ENCODE results near the gene FOXD2.

The FOXD2 gene

DNA sequence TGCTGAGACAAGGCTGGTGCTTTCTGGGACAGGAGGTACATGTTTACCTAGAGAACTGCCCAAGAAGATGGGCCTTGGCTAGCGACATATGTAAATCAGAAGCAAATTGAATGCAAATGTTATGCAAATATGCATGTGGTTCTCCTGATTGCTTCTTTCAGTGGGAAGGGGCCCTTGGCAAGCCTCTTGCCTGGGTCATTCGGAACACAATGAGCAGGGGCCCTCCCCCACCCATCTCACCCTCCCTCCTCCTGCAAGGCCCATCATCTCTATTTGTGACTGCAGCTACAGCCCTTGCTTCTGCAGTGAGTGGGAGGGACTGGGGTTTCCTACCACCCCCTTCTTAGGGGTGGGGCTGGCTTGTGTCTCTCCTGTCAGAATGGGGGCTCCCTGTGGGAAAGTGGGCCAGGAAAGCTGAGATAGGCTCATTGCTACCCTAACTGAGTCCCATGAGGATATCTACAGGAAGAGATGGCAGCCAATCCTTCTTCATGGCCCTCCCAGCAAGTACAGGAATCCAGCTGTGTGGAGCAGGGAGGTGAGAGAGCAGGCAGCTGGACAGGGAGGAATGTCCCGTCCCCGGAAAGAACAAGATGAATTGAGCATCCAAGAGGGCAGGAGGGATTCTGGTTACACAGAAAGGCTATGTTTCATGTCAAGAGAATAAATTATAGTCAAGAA, 31.0 kb downstream of the FOXD2 start:
- DNase-seq (ENCODE audit: low spot score): no peak

DNA sequence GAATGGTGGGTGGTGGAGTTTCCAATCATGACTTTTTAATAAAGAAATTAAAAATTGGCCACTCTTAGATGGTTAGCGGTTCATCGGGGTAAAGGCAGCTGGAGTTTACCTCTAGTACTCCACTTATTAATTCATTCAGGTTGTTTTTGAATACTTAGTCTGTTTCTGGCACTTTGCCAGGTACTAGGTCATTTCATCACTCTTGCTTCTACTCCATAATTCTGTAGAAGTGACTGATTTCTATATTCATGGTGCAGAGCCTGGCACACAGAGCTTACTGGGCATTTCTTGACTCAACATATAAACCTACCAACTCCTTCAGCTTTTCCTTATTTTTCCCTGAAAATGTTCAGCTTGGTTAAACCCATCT, 31.5 kb downstream of the FOXD2 start:
- no peak for DNase-seq (ENCODE audit: low spot score)

DNA sequence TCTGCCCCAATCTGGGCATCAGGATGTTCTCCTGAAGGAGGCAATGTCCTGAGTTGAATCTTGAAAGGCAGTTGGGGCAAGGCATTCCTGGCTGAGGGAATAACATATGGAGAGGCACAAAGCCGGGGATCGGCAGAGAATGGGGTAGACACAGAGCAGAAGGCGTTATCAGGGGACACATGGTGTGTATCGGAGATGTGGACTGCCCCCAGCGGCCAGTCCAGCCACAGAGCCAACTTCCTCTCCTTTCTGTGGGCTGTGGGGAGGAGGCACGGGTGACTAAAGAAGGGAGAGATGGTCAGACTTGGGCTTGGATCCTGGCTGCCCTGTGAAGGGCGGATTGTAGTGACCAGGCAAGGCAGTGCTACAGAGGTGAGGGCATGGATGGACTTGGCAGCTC, 32.1 kb downstream of the FOXD2 start:
- no peak for DNase-seq (ENCODE audit: low spot score)

DNA sequence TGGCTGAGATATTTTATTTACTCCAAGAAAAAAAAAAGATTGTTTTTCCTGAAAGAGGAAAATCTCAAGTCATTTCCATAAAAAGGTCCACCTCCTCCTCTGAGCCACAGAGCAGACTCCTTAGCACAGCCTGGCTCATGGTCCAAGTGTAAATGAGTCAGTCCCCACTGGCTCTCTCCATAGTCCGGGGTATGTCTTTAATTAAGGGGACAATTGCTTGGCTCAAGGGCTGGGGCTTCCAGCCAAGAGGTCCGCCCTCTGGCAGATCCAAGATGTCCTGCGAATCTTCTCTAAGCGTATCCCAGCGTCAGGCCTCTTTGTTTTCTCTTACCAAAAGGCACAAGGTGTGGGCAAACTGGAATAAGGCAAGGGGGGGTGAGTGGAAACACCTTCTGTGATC, 33.3 kb downstream of the FOXD2 start:
- DNase-seq (ENCODE audit: low spot score): no peak

DNA sequence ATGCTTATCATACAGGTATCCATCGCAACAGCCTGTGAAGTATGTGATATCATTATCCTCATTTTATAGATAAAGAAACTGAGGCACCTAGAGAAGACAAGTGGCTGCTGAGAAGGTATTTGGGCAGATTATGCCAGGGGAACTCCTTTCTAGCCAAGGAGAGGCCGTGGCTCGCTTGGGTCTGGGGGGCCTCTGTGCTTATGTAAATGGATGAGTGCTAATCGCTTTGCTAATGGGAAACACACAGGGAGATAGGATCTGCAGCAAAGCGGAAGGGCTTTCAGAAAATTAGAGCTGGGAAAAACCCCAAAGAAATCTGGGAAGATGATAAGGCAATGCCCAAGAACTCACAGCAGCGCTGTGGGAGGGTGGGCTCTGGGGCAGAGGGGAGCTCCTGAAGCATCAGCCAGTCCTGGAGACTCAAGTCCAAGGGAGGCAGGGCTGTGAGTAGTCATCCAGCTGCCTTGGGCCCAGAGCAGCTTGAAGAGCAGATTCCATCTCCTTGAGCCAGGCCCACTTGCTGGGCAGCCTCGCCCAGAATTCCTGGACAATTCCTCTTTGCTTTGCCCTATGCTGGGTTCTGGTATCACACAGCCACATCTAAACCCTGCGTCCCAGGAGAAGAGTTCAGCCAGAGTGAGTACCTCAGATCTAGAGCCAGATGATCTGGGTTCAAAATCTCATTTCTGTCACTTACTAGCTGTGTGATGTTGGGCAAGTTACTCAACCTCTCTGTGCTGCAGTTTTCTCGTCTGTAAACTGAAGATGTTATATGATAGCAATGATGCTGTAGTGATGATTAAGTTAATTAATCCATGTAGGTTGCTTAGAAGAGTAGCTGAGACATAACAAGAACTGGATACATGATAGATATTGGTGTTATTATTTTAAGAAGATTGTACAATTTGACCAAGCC, 36.7 kb downstream of the FOXD2 start:
- no peak for DNase-seq (ENCODE audit: low spot score)

DNA sequence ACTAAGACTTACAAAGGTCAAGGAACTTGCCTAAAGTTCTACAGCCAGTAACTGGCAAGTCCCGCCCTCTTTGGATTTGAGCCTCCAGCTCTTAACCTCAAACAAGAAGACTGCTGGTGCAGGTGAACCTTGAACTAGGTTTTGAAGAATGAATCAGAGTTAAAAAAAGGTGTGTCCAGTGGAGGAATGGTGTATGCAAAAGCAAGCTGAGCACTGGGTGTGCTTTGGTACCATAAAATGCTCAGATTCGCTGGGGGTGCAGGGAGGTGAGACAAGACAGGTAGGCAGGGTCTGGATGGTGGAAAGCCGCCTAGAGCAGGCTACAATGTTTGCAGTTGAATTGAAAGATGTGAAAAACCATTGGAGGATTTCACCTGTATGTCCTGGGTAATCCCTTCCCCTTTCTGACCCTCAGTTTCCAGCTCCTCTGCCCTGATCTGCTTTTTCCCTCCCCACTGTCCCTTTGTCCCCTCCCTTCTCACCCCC, 39.8 kb downstream of the FOXD2 start:
- no peak for DNase-seq (ENCODE audit: low spot score)

DNA sequence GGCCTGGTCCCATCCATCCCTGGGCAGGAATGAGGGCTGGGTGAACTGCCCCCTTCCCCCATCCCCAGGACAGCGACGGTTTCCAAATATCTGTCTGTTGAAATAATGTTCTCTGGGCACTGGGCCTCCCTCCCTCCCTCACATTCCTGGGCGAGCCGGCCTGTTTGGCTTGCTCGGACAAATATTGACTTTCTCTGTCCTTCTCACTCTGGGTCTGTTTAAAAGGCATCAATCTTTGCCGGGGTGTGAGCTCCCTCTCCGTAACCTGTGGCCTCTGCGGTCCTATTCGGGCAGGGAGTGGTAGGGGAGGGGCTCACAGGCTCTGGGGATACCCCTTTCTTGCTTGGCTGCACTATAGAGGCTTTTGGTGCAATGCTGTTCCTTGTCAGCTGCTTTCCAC, 40.2 kb downstream of the FOXD2 start:
- DNase-seq (ENCODE audit: low spot score): no peak

DNA sequence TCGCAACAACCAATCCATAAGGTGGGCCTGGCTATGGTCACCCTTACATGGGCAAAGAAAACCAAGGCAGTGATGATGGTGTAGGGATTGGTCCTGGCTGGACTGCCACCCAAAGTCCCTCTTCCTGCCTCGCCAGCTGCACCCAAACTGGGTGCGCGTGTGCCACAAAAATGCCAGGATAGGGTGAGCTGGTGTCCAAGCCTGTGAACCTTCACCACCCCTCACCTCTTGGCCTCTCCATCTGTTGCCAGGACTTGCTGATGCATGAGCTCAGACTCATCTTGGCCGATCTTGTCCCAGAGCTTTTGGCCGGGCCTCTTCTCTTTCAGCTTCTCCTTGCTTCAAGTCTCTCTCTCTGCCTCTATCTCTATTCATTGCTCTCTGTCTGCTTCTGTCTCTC, 41.8 kb downstream of the FOXD2 start:
- no peak for DNase-seq (ENCODE audit: low spot score)

DNA sequence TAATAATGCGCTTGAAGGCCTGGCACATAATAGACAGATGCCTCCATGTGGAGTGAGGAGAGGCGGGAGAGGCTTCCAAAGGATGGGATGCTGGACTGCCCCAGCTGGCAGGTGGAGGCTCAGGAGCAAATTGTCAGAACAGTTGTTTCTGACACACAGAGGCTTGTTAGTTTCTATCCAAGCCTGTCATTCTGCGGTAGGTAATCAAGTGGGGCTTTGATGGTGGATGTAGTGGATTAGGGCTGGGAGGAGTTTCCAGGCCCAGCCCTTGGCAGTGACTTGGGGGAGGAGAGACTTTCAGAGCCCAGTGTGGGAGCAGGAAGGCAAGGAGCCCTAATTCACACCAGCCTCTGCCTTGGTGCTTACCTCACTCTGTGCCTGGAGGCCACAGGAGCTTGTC, 44.1 kb downstream of the FOXD2 start:
- DNase-seq (ENCODE audit: low spot score): no peak

DNA sequence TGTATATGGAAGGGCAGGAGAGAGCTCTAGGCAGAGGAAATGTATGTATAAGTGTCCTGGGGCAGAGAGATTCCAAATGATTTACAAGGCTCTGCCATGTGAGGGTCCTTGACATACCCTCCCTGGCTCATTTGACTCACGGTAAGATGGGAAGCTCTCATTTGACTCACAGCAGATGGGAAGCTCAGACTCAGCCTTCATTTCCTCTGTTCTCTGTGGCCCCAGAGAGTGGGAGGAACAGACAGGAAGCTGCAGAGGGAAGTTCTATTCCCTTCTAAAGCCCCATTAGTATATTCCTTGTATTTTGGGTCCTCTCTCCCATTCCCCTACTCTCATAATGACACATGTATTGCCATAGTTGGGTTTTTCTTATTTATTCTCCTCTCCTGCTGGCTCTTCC, 44.9 kb downstream of the FOXD2 start:
- peak; percentile 42 for DNase-seq (ENCODE audit: low spot score)

DNA sequence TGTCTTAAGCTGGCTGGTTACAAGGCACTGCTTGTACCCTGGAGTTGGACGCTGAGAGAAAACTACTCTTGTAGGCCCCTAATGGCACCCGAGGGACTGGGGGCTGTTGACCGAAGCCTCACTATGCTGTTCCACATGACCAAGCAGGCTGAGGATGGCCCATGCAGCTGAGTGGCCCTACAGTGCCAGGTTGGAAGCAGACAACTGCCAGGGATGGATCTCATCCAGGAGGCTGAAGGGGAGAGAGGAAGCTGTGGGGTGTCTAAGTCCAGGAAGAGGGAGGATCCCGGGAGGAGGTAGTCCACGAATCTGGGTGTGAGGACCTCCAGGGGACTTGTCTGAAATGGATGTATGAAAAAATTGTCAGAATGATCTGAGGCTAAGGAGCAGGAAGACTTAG, 45.8 kb downstream of the FOXD2 start:
- no peak for DNase-seq (ENCODE audit: low spot score)

DNA sequence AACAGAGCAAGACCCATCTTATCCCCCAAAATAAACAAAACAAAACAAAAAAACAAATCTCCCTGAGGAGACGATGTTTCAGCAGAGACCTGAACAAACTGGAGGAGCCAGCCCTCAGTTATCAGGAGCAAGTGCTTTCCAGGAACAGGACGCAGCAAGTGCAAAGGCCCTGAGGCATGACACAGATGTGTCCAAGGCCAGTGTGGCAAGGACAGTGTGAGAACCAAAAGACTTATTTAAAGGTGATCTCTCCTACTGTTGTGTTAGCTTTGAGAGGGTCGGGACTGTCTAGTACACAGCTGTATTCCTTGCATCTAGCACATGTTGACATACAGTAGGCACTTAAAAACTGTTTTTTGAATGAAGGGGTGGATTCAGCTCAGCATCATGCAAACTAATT, 48.0 kb downstream of the FOXD2 start:
- DNase-seq (ENCODE audit: low spot score): no peak

DNA sequence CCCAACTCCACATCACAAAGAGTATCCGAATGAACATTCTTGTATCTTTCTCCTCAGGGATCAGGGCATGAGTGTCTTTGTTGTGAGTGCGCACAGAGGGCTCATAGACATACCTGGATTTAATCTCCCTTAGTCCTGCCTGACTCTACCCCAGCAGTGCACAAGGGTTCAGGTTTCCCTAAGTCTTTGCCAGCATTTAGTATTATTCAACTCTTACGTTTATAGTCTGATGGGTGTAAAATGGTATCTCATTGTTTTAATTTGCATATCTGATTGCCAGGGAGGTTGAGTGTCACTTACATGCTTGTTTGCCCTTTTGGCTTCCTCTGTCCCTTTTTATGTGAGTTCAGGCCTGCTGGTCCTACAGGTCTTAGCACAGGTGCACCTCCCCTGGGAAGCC, 49.5 kb downstream of the FOXD2 start:
- DNase-seq (ENCODE audit: low spot score): no peak

DNA sequence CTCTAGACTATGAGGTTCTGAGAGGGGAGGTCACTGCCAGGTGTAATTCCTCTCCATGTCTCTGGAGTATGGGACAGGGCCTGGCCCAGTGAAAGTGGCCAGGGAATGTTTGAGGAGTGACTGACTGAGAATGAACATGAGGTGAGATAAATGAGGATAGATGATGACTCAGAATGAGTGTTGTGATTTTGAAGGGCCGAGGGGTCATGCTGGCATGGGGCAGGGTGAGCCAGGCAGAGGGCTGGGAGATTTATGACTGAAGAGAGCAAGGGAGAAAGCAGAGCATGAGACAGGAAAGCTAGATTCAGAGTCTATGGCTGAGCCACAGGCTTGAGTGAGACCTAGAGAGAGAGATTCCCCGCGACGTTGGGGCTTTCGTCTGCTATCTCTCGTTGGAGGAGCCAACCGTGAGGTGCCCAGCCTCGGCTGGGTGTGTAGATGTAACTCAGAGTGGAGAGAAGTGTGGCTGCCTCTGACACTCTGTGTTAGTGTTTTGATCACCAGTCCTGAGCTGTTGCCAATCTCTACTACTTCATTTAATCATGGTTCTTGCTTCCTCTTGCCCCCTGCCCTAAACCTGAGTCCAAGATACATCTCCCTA, 50.1 kb downstream of the FOXD2 start:
- DNase-seq (ENCODE audit: low spot score): no peak
